K562 (cell line): ENCODE results near the gene NEU1. TPM values are rescaled to one million over a fixed set of nuclear protein-coding genes. Genes with fewer than 3 reads are reported as not detected.

Experiments used
- DPF2 ChIP-seq: fragments of 450-650 bp; IDR thresholded peaks from 2 replicates; pipeline ENCODE4 v1.6.1; 2016
- ETV6 ChIP-seq, 3 experiments: fragments of 150-350 bp in 1 of 3; sonication (generic) in 1 of 3; formaldehyde crosslinking in 1 of 3; IDR thresholded peaks; 2 replicates each; pipeline versions ENCODE4 v1.6.1 to v1.8.0; 2014 to 2022; ENCODE audit warnings: borderline replicate concordance in 2 of 3, low read depth in 2 of 3, antibody characterized with exemption in 1 of 3, low read length in 1 of 3, mild to moderate bottlenecking in 1 of 3, missing genetic modification reagents in 1 of 3
- MTA2 ChIP-seq: fragments of 450-650 bp; IDR thresholded peaks from 2 replicates; pipeline ENCODE4 v1.6.1; 2016; ENCODE audit warnings: low read depth
- NEUROD1 ChIP-seq: fragments of 150-350 bp; IDR thresholded peaks from 2 replicates; pipeline ENCODE4 v1.6.1; 2014; ENCODE audit warnings: borderline replicate concordance, low read length, low read depth; ENCODE audit not compliant: partially characterized antibody
- POLR2AphosphoS2 ChIP-seq: IDR thresholded peaks from 2 replicates; pipeline ENCODE4 v1.6.1; 2012; ENCODE audit warnings: low read length, improper control_type of control experiment
- PRPF4 ChIP-seq: fragments of 200-400 bp; formaldehyde crosslinking; IDR thresholded peaks from one replicate; pipeline ENCODE4 v1.6.1; 2017; ENCODE audit warnings: low read length, low read depth, mild to moderate bottlenecking; ENCODE audit not compliant: insufficient read depth, poor library complexity, severe bottlenecking
- SMAD1 ChIP-seq: fragments of 150-350 bp; IDR thresholded peaks from 2 replicates; pipeline ENCODE4 v1.6.1; 2014; ENCODE audit warnings: low read length, low read depth; ENCODE audit not compliant: partially characterized antibody
- ZNF274 ChIP-seq: IDR thresholded peaks from 2 replicates; pipeline ENCODE4 v1.6.1; 2011; ENCODE audit warnings: low read depth, mild to moderate bottlenecking, low read length, moderate library complexity, borderline replicate concordance
- ZNF324 ChIP-seq: fragments of 250-450 bp; sonication (Bioruptor Pico); IDR thresholded peaks from 2 replicates; pipeline ENCODE4 v1.4.0; 2020; ENCODE audit warnings: mild to moderate bottlenecking
- ZNF444 ChIP-seq: fragments of 250-450 bp; sonication (Bioruptor Pico); IDR thresholded peaks from 2 replicates; pipeline ENCODE4 v1.4.0; 2020; ENCODE audit warnings: mild to moderate bottlenecking, moderate library complexity
- ZNF778 ChIP-seq: fragments of 450-650 bp; formaldehyde crosslinking; IDR thresholded peaks from 2 replicates; pipeline ENCODE4 v1.4.0; 2020; ENCODE audit warnings: mild to moderate bottlenecking, moderate library complexity
- polyA plus RNA-seq, 8 experiments: library from polyadenylated mRNA; depleted of rRNA in 4 of 8; stranded (reverse) in 5 of 8; unstranded in 3 of 8; fragments of >200 nt; fragmentation: Nextera tagmentation in 2 of 8; fragmentation: Illumina TruSeq in 1 of 8; extraction: Ambion mirVana in 2 of 8; extraction: Trizol in 1 of 8; gene quantifications; 2 replicates each; pipeline versions ENCODE4 v1.2.1 to v1.2.3, GENCODE V29; 2011 to 2014; ENCODE audit warnings: inconsistent platforms in 1 of 8, missing spikeins in 1 of 8
- total RNA-seq, 7 experiments: library from RNA; depleted of rRNA in 6 of 7; stranded (reverse); fragments of >200 nt in 6 of 7; fragmentation: Illumina TruSeq in 2 of 7; extraction: Trizol in 2 of 7; gene quantifications; 2 replicates each; pipeline versions ENCODE4 v1.2.1 to v1.2.3, GENCODE V29; 2011 to 2021; ENCODE audit warnings: low replicate concordance in 1 of 7
- TF ChIP-seq, protein P1 (sequence below), 3 experiments: IDR thresholded peaks in 2 of 3; conservative IDR thresholded peaks in 1 of 3; 2 replicates each; pipeline ENCODE4 v1.5.1; 2011 to 2012; ENCODE audit warnings: low read length in 3 of 3, mild to moderate bottlenecking in 3 of 3, control low read depth in 2 of 3, improper control_type of control experiment in 1 of 3, inconsistent platforms in 1 of 3, low read depth in 1 of 3, mixed read lengths in 1 of 3, moderate library complexity in 1 of 3; ENCODE audit not compliant: insufficient read depth in 2 of 3

The NEU1 gene
- total and polyA plus RNA-seq, 9 of the 15 experiments (the other 6 are each of a cell fraction or from before 2014, with no cell fraction given), result 14.8 to 67.8 (median 51.0) TPM

- TF ChIP-seq, protein P1, sequence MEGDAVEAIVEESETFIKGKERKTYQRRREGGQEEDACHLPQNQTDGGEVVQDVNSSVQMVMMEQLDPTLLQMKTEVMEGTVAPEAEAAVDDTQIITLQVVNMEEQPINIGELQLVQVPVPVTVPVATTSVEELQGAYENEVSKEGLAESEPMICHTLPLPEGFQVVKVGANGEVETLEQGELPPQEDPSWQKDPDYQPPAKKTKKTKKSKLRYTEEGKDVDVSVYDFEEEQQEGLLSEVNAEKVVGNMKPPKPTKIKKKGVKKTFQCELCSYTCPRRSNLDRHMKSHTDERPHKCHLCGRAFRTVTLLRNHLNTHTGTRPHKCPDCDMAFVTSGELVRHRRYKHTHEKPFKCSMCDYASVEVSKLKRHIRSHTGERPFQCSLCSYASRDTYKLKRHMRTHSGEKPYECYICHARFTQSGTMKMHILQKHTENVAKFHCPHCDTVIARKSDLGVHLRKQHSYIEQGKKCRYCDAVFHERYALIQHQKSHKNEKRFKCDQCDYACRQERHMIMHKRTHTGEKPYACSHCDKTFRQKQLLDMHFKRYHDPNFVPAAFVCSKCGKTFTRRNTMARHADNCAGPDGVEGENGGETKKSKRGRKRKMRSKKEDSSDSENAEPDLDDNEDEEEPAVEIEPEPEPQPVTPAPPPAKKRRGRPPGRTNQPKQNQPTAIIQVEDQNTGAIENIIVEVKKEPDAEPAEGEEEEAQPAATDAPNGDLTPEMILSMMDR (IDR thresholded peaks at IDR 0.05 in 2 of 3, conservative IDR thresholded peaks at IDR 0.05 in 1 of 3; ENCODE audit: insufficient read depth in 2 of 3, low read depth in 1 of 3, low read length in 3 of 3), result no peak
- TF ChIP-seq ZNF444 (CRISPR knock-in tag) (no peak), ZNF324 (CRISPR knock-in tag) (no peak), ZNF778 (CRISPR knock-in tag) (no peak), DPF2 (no peak), MTA2 (no peak), NEUROD1 (no peak), ZNF274 (no peak), POLR2AphosphoS2 (no peak), ETV6 (IDR thresholded peaks at IDR 0.05; ENCODE audit: borderline replicate concordance in 1 of 2, low read depth in 2 of 2, low read length in 1 of 2) (no peak), ETV6 (CRISPR knock-in tag; IDR thresholded peaks at IDR 0.05; ENCODE audit: borderline replicate concordance) (no peak), PRPF4 (no peak), SMAD1 (peak; percentile 23)
Observed at GRCh38 chr6:31838968-31839367, 23.7 kb downstream of the NEU1 start (continued).
